Measurements from ENCODE around the gene FOXB1.

Gene FOXB1

GRCh38 chr15:60006203-60006862 lies 2.2 kb downstream of the FOXB1 start:
- Histone ChIP-seq H3K4me1 (ENCODE audit: control extremely low read depth in 1 of 4, control insufficient read depth in 4 of 4, insufficient read depth in 4 of 4, low read length in 3 of 4) (peaks cover 0 to 33% (median 29%) of the 10 kb centered on the region in 4 experiments), H3K9me3 (ENCODE audit: control extremely low read depth in 1 of 5, control insufficient read depth in 4 of 5, insufficient read depth in 2 of 5, low read depth in 1 of 5, low read length in 4 of 5) (no peaks in the 10 kb centered on the region), H3K27ac (ENCODE audit: insufficient read depth in 1 of 2, low read depth in 1 of 2, low read length in 2 of 2, poor library complexity in 1 of 2, severe bottlenecking in 2 of 2) (no peak overlapping the region), H3K27me3 (replicated peaks in 2 of 5; ENCODE audit: control insufficient read depth in 4 of 5, insufficient read depth in 5 of 5, low read length in 4 of 5) (peaks cover 32 to 99% (median 61%) of the 10 kb centered on the region in 5 experiments), H3K4me3 (ENCODE audit: control insufficient read depth in 1 of 7, extremely low read depth in 1 of 7, insufficient read depth in 4 of 7, low read depth in 2 of 7, low read length in 6 of 7) (peak overlapping the region; percentile 5 to 79 (median 62)), H3K36me3 (ENCODE audit: control insufficient read depth in 4 of 4, insufficient read depth in 4 of 4, low read length in 3 of 4) (no peaks in the 10 kb centered on the region)
- DNase-seq = peak; percentile 85 to 92 (median 90)
- WGBS (ENCODE audit: insufficient coverage) = under 1% methylated on average over 19 of the region's 32 CpGs
- POLR2A ChIA-PET = interaction anchor here (0.6 to 1.0 kb wide), 2 partner anchors 8 to 30 kb away, joined by 5 read pairs; no protein-coding TSS in a partner anchor
- CTCF ChIA-PET = interaction anchor here (1.0 to 1.5 kb wide), 4 partner anchors 13 to 320 kb away, joined by 3 to 6 read pairs (median 5); no protein-coding TSS in a partner anchor

GRCh38 chr15:60006873-60007272 lies 2.8 kb downstream of the FOXB1 start:
- WGBS (ENCODE audit: insufficient coverage) = 29% methylated on average over 3 of the region's 4 CpGs
- peak overlapping the region in 4 of 7 experiments; percentile 62 to 79 (median 68) for H3K4me3 ChIP-seq (ENCODE audit: control insufficient read depth in 1 of 7, extremely low read depth in 1 of 7, insufficient read depth in 4 of 7, low read depth in 2 of 7, low read length in 6 of 7)
- POLR2A ChIA-PET = interaction anchor here (0.6 to 1.0 kb wide), 2 partner anchors 9 to 31 kb away, joined by 5 read pairs; no protein-coding TSS in a partner anchor

GRCh38 chr15:60009124-60009960 lies 5.2 kb downstream of the FOXB1 start:
- ChIA-PET POLR2A (no interaction called here), CTCF (interaction anchor here (1.0 to 2.9 kb wide), 4 partner anchors 10 to 92 kb away, joined by 3 to 7 read pairs (median 5); no protein-coding TSS in a partner anchor)
- H3K36me3 ChIP-seq (ENCODE audit: control insufficient read depth in 4 of 4, insufficient read depth in 4 of 4, low read length in 3 of 4) = no peaks in the 10 kb centered on the region
- H3K27ac ChIP-seq (ENCODE audit: insufficient read depth in 1 of 2, low read depth in 1 of 2, low read length in 2 of 2, poor library complexity in 1 of 2, severe bottlenecking in 2 of 2) = no peak overlapping the region
- WGBS (ENCODE audit: insufficient coverage) = 14% methylated on average over 2 of the region's 6 CpGs
- no peak overlapping the region for H3K4me3 ChIP-seq (ENCODE audit: control insufficient read depth in 1 of 7, extremely low read depth in 1 of 7, insufficient read depth in 4 of 7, low read depth in 2 of 7, low read length in 6 of 7)
- peaks cover 0 to 23% (median 21%) of the 10 kb centered on the region in 4 experiments for H3K4me1 ChIP-seq (ENCODE audit: control extremely low read depth in 1 of 4, control insufficient read depth in 4 of 4, insufficient read depth in 4 of 4, low read length in 3 of 4)
- H3K9me3 ChIP-seq (ENCODE audit: control extremely low read depth in 1 of 5, control insufficient read depth in 4 of 5, insufficient read depth in 2 of 5, low read depth in 1 of 5, low read length in 4 of 5) = no peaks in the 10 kb centered on the region
- DNase-seq = peak in 1 of 3 donors; percentile 29
- H3K27me3 ChIP-seq (replicated peaks in 2 of 5; ENCODE audit: control insufficient read depth in 4 of 5, insufficient read depth in 5 of 5, low read length in 4 of 5) = peaks cover 33 to 98% (median 46%) of the 10 kb centered on the region in 5 experiments

More at GRCh38 chr15:60006873-60007272, 2.8 kb downstream of the FOXB1 start:
- Histone ChIP-seq H3K27me3 (replicated peaks in 2 of 5; ENCODE audit: control insufficient read depth in 4 of 5, insufficient read depth in 5 of 5, low read length in 4 of 5) (peaks cover 33 to 99% (median 57%) of the 10 kb centered on the region in 5 experiments), H3K27ac (ENCODE audit: insufficient read depth in 1 of 2, low read depth in 1 of 2, low read length in 2 of 2, poor library complexity in 1 of 2, severe bottlenecking in 2 of 2) (no peak overlapping the region), H3K36me3 (ENCODE audit: control insufficient read depth in 4 of 4, insufficient read depth in 4 of 4, low read length in 3 of 4) (no peaks in the 10 kb centered on the region), H3K4me1 (ENCODE audit: control extremely low read depth in 1 of 4, control insufficient read depth in 4 of 4, insufficient read depth in 4 of 4, low read length in 3 of 4) (peaks cover 0 to 33% (median 29%) of the 10 kb centered on the region in 4 experiments), H3K9me3 (ENCODE audit: control extremely low read depth in 1 of 5, control insufficient read depth in 4 of 5, insufficient read depth in 2 of 5, low read depth in 1 of 5, low read length in 4 of 5) (no peaks in the 10 kb centered on the region)
- CTCF ChIA-PET = interaction anchor here (1.0 to 1.5 kb wide), 4 partner anchors 13 to 320 kb away, joined by 3 to 6 read pairs (median 5); no protein-coding TSS in a partner anchor
- no peak for DNase-seq

DNA sequence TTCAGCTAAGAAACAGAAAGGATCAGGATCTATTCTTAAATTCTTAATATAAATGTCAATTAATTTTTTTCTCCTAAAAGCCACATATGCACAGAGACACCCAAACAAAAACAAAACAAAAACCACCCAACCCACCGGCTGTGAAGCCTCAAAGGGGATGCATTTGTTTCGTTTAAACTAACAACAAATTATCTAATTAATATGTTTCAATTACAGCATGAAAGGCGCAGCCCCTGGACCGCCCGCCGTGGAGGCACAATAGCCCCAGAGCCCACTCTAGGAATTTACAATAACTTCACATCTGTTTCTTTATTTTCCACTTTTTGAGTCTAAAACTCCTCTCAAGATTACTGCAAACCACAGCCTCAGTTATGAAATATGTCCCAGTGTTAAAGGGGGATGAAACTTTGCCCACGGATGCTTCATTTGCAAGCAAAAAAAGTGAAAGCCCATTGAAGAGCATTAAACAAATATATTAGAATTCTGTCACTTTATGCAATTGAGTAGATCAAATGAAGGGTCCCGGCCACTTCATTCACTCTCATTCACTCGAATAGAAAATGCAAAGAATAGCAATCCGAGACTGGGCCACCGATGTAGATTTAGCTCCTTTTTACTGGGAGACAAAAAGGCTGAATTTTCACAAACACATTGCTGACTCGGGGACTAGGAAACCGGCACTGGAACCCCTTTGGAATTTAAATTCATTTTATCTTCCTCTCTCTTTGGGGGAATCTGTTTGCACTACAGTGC lies 6.0 kb downstream of the FOXB1 start:
- H3K36me3 ChIP-seq (ENCODE audit: control insufficient read depth in 4 of 4, insufficient read depth in 4 of 4, low read length in 3 of 4) = no peaks in the 10 kb centered on the region
- WGBS (ENCODE audit: insufficient coverage) = 41% methylated on average over 10 of the region's 13 CpGs
- no peak overlapping the region for H3K27ac ChIP-seq (ENCODE audit: insufficient read depth in 1 of 2, low read depth in 1 of 2, low read length in 2 of 2, poor library complexity in 1 of 2, severe bottlenecking in 2 of 2)
- H3K4me3 ChIP-seq (ENCODE audit: control insufficient read depth in 1 of 7, extremely low read depth in 1 of 7, insufficient read depth in 4 of 7, low read depth in 2 of 7, low read length in 6 of 7) = no peak overlapping the region
- DNase-seq = no peak
- POLR2A ChIA-PET = no interaction called here
- peaks cover 0 to 15% (median 13%) of the 10 kb centered on the region in 4 experiments for H3K4me1 ChIP-seq (ENCODE audit: control extremely low read depth in 1 of 4, control insufficient read depth in 4 of 4, insufficient read depth in 4 of 4, low read length in 3 of 4)
- peaks cover 33 to 94% (median 40%) of the 10 kb centered on the region in 5 experiments for H3K27me3 ChIP-seq (replicated peaks in 2 of 5; ENCODE audit: control insufficient read depth in 4 of 5, insufficient read depth in 5 of 5, low read length in 4 of 5)
- CTCF ChIA-PET = interaction anchor here (1.4 to 2.9 kb wide), 2 partner anchors 16 to 317 kb away, joined by 4 to 7 read pairs; no protein-coding TSS in a partner anchor
- H3K9me3 ChIP-seq (ENCODE audit: control extremely low read depth in 1 of 5, control insufficient read depth in 4 of 5, insufficient read depth in 2 of 5, low read depth in 1 of 5, low read length in 4 of 5) = no peaks in the 10 kb centered on the region

- Histone ChIP-seq H3K9me3 (ENCODE audit: control extremely low read depth in 1 of 5, control insufficient read depth in 4 of 5, insufficient read depth in 2 of 5, low read depth in 1 of 5, low read length in 4 of 5) (no peaks in the 10 kb centered on the region), H3K4me3 (ENCODE audit: control insufficient read depth in 1 of 7, extremely low read depth in 1 of 7, insufficient read depth in 4 of 7, low read depth in 2 of 7, low read length in 6 of 7) (no peak overlapping the region), H3K27me3 (replicated peaks in 2 of 5; ENCODE audit: control insufficient read depth in 4 of 5, insufficient read depth in 5 of 5, low read length in 4 of 5) (peaks cover 33 to 90% (median 38%) of the 10 kb centered on the region in 5 experiments), H3K36me3 (ENCODE audit: control insufficient read depth in 4 of 4, insufficient read depth in 4 of 4, low read length in 3 of 4) (no peaks in the 10 kb centered on the region), H3K27ac (ENCODE audit: insufficient read depth in 1 of 2, low read depth in 1 of 2, low read length in 2 of 2, poor library complexity in 1 of 2, severe bottlenecking in 2 of 2) (no peak overlapping the region), H3K4me1 (ENCODE audit: control extremely low read depth in 1 of 4, control insufficient read depth in 4 of 4, insufficient read depth in 4 of 4, low read length in 3 of 4) (peaks cover 0 to 8% (median 6%) of the 10 kb centered on the region in 4 experiments)
- POLR2A ChIA-PET = no interaction called here
- WGBS (ENCODE audit: insufficient coverage) = 71% methylated on average over 1 of the region's 2 CpGs
- CTCF ChIA-PET = interaction anchor here (1.4 to 2.9 kb wide), 2 partner anchors 17 to 318 kb away, joined by 4 to 7 read pairs; no protein-coding TSS in a partner anchor
- no peak for DNase-seq
Observed at GRCh38 chr15:60010858-60011257, 6.7 kb downstream of the FOXB1 start.

- no peak overlapping the region for H3K4me3 ChIP-seq (ENCODE audit: control insufficient read depth in 1 of 7, extremely low read depth in 1 of 7, insufficient read depth in 4 of 7, low read depth in 2 of 7, low read length in 6 of 7)
- CTCF ChIA-PET = interaction anchor here (0.9 to 1.6 kb wide), 3 partner anchors 9 to 52 kb away, joined by 3 to 4 read pairs (median 3); partner anchors contain the start of gene FOXB1
- H3K27me3 ChIP-seq (replicated peaks in 2 of 5; ENCODE audit: control insufficient read depth in 4 of 5, insufficient read depth in 5 of 5, low read length in 4 of 5) = peaks cover 22 to 72% (median 36%) of the 10 kb centered on the region in 5 experiments
Observed at GRCh38 chr15:60012695-60013094, 8.6 kb downstream of the FOXB1 start.

More at GRCh38 chr15:60012695-60013094, 8.6 kb downstream of the FOXB1 start:
- H3K36me3 ChIP-seq (ENCODE audit: control insufficient read depth in 4 of 4, insufficient read depth in 4 of 4, low read length in 3 of 4) = no peaks in the 10 kb centered on the region
- POLR2A ChIA-PET = interaction anchor here (0.5 kb wide), 1 partner anchor 199 kb away, joined by 3 read pairs; no protein-coding TSS in a partner anchor
- peaks cover 0 to 5% (median 0%) of the 10 kb centered on the region in 5 experiments for H3K9me3 ChIP-seq (ENCODE audit: control extremely low read depth in 1 of 5, control insufficient read depth in 4 of 5, insufficient read depth in 2 of 5, low read depth in 1 of 5, low read length in 4 of 5)
- no peak for DNase-seq
- 50% methylated on average over 1 of the region's 3 CpGs for WGBS (ENCODE audit: insufficient coverage)
- no peak overlapping the region for H3K27ac ChIP-seq (ENCODE audit: insufficient read depth in 1 of 2, low read depth in 1 of 2, low read length in 2 of 2, poor library complexity in 1 of 2, severe bottlenecking in 2 of 2)
- H3K4me1 ChIP-seq (ENCODE audit: control extremely low read depth in 1 of 4, control insufficient read depth in 4 of 4, insufficient read depth in 4 of 4, low read length in 3 of 4) = peaks cover 0 to under 1% (median 0%) of the 10 kb centered on the region in 4 experiments

Data from common myeloid progenitor, CD34-positive (primary cell).